ENCODE results near the gene AXIN1.
"Not testable (repeated sequence)": the region's sequence is repeated elsewhere in the genome, so short reads cannot be mapped to it uniquely, and the experiment has no call there.

Gene AXIN1

GRCh38 chr16:263182-263774 lies 89.2 kb downstream of the AXIN1 start:
- no peak for DNase-seq

- DNase-seq: no peak
Measured at GRCh38 chr16:262121-262745, 90.3 kb downstream of the AXIN1 start.

GRCh38 chr16:261031-261691 lies 91.4 kb downstream of the AXIN1 start:
- no peak for DNase-seq

GRCh38 chr16:260326-260725 lies 92.2 kb downstream of the AXIN1 start:
- DNase-seq: no peak

GRCh38 chr16:259814-260253 lies 92.7 kb downstream of the AXIN1 start:
- DNase-seq: no peak

- DNase-seq: no peak
Measured at GRCh38 chr16:259226-259625, 93.3 kb downstream of the AXIN1 start.

GRCh38 chr16:258091-258490 lies 94.4 kb downstream of the AXIN1 start:
- not testable (repeated sequence) for DNase-seq

- no peak for DNase-seq
Measured at GRCh38 chr16:255183-255582, 97.3 kb downstream of the AXIN1 start.

GRCh38 chr16:254461-254860 lies 98.1 kb downstream of the AXIN1 start:
- DNase-seq: no peak

GRCh38 chr16:253833-254232 lies 98.7 kb downstream of the AXIN1 start:
- DNase-seq: no peak

- DNase-seq: no peak
Measured at GRCh38 chr16:252366-253337, 99.9 kb downstream of the AXIN1 start.

- DNase-seq: no peak
Measured at GRCh38 chr16:249431-249830, 103.1 kb downstream of the AXIN1 start.

GRCh38 chr16:247027-247426 lies 105.5 kb downstream of the AXIN1 start:
- DNase-seq: no peak

- DNase-seq: no peak
Measured at GRCh38 chr16:245105-245504, 107.4 kb downstream of the AXIN1 start.

GRCh38 chr16:243348-243747 lies 109.2 kb downstream of the AXIN1 start:
- DNase-seq: no peak

- no peak for DNase-seq
Measured at GRCh38 chr16:242281-242680, 110.2 kb downstream of the AXIN1 start.

GRCh38 chr16:240559-240958 lies 112.0 kb downstream of the AXIN1 start:
- no peak for DNase-seq

GRCh38 chr16:239948-240277 lies 112.6 kb downstream of the AXIN1 start:
- no peak for DNase-seq
